HG02610 (cell line): ENCODE data around the gene NOTCH2.

Experiments used
- ATAC-seq: cut with Tn5 transposase; IDR thresholded peaks from one replicate; pipeline ENCODE4 v1.9.1; 2021; ENCODE audit warnings: mild to moderate bottlenecking, moderate library complexity; ENCODE audit not compliant: unreplicated experiment

The NOTCH2 gene

DNA sequence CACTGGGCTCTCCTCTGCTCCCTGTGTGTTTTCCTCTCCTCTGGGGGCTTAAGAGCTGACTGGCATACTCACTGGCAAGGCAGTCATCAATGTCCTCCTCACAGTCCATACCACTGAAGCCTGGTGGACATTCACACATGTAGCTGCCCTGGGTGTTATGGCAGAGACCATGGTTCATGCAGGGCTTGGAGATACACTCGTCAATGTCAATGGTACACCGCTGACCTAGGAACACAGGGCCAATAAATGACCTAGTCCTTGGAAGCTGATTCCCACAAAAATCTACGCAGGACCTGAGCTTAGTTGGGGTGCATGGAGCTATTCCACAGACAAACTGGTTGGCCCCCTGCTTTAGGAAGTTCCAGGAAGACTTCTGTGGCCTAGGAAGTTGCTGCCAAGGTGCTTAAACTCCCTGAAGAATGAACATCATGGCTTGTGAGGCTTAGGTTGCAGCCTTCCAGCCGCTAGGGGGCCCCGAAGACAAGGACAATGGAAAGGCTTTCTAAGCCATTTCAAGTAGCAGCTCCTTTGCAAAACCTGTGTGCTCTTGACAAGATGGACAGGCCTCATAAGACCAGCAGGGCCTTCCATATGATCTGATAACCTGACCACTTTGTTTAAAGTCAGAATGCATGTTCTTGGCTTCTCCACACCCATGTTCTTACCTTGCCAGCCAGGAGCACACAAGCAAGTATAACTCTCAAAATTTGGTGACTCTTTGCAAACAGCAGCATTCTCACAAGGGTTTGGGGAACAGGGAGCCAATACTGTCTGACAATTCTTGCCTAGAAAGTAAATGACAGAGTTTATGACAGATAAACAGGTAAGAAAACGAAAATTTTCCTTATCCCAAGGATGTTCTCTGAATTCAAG is 120.9 kb downstream of the NOTCH2 start:
- no peak for ATAC-seq

DNA sequence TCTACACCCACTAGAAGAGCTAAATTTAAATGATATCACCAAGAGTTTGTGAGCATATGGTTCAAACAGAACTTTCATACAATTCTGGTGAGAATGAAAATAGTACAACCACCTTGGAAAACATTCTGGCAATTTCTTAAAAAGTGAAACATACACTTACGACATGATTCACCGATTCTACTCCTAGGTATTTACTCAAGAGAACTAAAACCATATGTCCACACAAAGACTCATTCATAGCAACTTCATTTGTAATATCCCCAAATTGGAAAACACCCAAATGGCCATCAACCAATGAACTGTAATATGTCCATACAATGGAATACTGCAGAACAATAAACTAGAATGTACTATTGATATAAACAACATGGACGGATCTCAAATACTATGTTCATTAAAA is 122.0 kb downstream of the NOTCH2 start:
- ATAC-seq = no peak

DNA sequence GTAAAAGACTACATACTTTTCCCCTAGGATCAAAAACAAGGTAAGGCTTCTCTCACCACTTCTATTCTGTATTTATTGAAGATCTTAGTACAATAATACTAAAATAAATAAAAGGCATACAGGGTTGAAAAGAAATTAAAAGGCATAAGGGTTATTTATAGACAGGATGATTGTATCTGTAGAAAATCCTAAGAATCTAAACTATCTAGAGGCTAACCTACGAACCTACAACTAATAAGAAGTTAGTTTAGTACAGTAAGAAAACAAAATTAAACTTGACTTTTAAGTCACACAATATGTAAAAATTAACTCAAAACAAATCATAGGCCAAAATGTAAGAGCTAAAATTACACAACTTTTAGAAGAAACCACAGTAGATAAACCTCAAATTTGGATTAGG is 122.7 kb downstream of the NOTCH2 start:
- ATAC-seq = no peak

- no peak for ATAC-seq
Measured at GRCh38 chr1:119943216-119943615, 126.2 kb downstream of the NOTCH2 start.

DNA sequence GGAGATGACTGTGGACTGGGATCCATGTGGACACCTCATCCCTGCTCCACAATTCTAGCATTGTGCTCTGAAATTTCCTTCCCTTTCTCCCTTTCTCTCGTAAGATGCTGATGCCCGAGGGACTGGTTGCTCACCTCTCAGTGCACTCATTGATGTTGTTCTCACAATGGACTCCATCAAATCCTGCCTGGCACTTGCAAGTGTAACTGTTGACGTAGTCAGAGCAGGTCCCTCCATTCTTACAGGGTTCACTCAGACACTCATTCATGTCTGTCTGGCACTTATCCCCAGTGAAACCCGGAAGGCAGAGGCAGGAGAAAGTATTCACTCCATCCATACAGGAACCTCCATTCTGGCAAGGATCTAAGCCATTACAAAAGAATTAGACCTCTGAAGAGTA is 128.1 kb downstream of the NOTCH2 start:
- no peak for ATAC-seq

- ATAC-seq = no peak
Measured at GRCh38 chr1:119940697-119941096, 128.8 kb downstream of the NOTCH2 start.

- no peak for ATAC-seq
Measured at GRCh38 chr1:119937198-119937597, 132.3 kb downstream of the NOTCH2 start.

DNA sequence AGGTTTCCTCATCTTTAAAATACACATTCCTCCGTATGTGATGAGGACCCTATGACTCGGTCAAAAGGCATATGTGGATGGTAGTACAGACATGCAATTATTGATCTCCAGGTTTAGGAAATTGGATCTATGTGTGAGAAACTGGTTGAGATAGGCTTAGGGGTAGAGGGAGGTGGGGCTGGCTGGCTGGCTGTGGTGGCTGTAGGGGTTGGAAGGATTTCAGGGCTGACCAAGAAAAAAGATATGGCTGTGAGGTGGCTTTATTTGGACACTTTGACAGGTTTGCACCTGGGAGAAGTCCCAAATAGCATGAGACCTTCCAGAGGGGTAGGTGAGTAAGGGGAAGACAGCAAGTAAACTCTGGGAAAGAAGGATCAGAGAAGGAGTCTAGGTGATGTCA is 133.5 kb downstream of the NOTCH2 start:
- no peak for ATAC-seq

DNA sequence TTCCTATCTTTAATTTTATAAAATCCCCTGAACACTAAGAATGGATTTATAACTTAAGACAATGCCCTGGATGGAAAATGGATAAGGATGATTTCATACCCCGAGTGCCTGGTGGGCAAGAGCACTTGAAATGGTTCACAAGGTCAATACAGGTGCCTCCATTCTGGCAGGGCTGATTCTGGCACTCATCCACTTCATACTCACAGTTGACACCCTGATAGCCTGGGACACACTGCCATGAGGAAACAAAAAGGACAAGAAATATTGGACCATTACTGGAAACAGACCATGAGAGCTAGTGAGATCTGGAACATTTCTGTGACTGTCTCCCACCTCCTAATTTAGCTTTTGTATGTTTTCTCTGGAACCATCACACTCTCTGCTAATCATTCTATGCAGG is 134.1 kb downstream of the NOTCH2 start:
- ATAC-seq = no peak

GRCh38 chr1:119933397-119933796 is 136.1 kb downstream of the NOTCH2 start:
- ATAC-seq = no peak

DNA sequence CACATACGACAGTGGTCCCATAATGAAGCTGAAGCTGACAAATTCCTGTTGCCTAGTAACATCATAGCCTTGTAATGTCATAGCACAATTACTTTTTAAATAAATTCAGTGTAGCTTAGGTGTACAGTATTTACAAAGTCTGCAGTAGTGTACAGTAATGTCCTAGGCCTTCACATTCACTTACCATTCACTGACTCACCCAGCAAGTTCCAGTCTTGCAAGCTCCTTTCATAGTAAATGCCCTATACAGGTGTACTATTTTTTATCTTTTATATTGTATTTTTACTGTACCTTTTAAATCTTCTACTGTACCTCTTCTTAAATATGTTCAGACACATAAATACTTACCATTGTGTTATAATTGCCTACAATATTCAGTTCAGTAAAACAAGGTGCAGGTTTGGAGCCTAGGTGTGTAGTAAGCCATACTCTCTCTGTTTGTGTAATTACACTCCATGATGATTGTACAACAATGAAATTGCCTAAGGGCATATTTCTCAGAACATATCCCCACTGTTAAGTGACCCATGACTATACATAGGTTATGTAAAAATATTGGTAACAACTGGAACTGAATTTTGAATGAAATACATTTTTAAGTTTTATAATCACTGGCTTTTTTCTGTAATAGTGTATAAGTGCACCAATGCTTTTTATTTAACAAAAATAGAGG is 139.7 kb downstream of the NOTCH2 start:
- ATAC-seq = no peak

- no peak for ATAC-seq
Measured at GRCh38 chr1:119926553-119926952, 142.9 kb downstream of the NOTCH2 start.

DNA sequence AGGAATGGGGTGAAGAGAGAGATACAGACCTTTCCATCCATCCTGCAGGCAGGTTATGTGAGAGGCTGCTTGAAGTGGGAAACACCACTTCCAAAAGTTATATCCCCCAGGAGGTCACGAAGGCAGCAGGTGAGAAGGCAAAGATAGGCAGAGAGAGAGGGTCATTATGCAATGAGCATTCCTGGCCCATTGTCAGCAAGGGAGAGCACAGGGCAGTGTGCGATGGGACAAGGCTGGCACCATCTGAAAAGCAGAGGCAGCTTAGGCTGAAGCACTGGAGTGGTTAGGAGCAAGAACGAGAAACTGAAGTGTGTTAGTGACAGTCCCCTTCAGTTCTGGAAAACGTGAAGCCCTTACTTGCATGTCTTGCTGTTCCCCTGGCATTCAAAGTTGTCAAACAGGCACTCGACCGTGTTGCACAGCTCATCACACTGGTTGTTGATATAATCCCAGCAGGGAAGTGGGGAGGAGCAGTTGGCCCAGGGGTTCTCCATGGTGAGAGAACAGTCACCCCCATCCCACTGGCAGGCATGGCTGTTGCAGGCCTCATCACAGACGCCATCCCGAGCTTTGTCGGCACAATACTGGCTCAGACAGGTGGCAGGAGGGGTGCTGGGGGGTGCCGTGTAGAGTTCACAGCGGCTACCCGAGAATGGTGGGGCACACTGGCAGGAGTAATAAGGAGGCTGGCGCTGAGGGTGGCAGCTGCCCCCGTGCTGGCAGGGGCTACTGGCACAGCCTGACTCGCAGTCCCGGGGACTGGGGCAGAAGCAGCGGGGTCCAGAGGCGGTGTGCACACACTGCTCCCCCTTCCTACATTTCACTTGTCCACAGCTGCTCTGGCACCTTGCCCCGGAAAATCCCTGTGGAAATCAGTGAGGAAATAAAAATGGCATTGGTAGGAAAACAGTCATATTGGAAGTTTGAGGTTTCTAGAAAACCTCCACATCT is 144.2 kb downstream of the NOTCH2 start:
- ATAC-seq = no peak

GRCh38 chr1:119920104-119920968 is 149.1 kb downstream of the NOTCH2 start:
- ATAC-seq = no peak

GRCh38 chr1:119919241-119919640 is 150.2 kb downstream of the NOTCH2 start:
- no peak for ATAC-seq

- no peak for ATAC-seq
Measured at GRCh38 chr1:119918301-119918700, 151.2 kb downstream of the NOTCH2 start.

DNA sequence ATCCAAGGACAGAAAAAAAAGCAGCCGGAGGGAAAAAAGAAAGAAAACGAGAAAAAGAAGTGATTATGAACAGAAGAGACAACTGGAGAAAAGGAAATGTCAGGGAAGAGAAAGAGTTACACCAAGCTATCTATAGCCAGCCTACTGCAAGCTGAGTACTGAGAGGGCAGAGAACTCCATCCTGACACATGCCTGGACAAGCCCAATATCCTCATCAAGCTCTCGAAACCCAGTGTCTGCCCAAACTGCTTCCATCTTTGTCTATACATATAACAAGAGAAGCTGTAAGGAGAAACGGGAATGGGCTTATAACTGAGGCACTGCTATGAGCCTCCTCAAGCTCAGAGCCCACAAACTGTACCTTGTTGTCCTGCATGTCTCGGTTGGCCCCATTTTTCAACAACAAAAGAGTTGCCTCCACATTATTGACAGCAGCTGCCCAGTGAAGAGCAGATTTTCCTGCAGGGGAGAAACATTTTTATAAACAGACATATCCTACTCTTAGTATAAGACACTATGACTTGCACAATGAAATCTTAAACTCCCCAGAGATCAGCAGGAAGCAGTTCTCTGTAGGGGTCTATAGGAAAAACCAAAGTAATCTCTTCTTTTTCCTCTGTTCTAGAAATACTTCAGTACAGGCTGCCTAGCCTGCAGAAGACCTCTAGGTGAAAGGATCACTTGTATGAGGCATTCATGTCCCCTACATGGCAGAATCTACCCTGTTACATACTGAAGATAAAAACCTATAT is 152.0 kb downstream of the NOTCH2 start:
- ATAC-seq = no peak

DNA sequence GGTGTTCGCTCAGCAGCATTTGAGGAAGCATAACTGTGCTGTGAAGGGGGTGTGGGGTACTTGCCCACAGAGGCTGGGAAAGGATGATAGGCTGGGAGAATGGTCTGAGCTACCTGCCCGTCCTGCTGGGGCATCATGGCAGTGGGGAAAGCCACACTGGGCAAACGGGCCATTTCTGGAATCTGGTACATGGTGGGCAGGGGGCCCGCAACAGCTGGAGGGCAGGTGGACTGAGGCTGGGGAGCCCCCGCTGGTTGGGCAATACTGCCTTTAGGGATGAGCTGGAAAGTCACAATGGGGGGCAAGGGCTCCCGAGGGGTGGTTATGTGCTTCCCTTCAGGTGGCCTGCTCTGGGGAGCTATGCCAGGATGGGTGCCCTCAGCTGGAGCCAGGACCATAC is 153.9 kb downstream of the NOTCH2 start:
- no peak for ATAC-seq

DNA sequence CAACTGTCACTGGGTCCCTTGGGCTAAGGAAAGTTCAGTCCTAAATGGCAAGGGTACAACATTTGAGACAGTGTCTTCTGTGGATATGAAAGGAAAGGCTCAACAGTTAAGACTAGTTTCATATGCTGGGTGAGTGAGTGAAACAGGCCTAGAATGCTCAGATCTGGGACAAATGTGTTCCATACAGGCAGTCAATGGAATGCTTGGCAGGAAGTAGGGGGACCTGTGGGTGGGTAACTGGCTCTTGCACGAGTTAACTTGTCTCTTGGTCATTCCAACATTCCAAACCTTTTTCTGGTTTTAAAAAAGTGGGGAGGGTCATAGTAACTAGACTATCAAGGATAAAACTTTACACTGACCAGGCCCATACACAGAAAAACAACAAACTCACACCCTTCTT is 155.4 kb downstream of the NOTCH2 start:
- ATAC-seq = no peak

DNA sequence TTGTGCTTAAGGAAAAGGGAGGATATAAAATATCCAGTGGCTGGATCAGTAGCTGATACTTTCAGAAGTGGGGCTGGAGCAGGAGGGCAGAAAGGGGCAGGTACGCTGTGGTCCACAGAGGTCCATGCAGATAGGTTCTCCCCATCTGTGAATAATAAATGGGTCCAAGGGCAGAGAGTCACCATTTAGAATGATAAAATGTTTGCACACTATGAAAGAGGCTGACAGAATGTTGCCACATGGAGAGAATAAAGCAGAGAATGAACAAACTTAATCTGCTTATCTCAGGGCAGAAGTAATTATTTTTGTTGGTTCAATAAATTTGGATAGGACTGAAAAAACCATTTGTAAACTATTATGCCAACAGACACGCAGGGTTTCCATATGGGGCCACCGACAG is 156.5 kb downstream of the NOTCH2 start:
- ATAC-seq = no peak
